GM19397 (cell line): ENCODE results near the gene CROT.

Experiments used
- ATAC-seq: cut with Tn5 transposase; IDR thresholded peaks from one replicate; pipeline ENCODE4 v1.9.1; 2021; ENCODE audit warnings: mild to moderate bottlenecking, moderate library complexity; ENCODE audit not compliant: unreplicated experiment

Gene CROT

GRCh38 chr7:87339373-87339897 lies 6.0 kb upstream of the CROT start:
- ATAC-seq = no peak

GRCh38 chr7:87341441-87341840 lies 4.0 kb upstream of the CROT start:
- no peak for ATAC-seq

- ATAC-seq = no peak
Observed at GRCh38 chr7:87342231-87342630, 3.2 kb upstream of the CROT start.

GRCh38 chr7:87344446-87344845 lies 1.0 kb upstream of the CROT start:
- no peak for ATAC-seq

- peak; percentile 1 for ATAC-seq
Observed at GRCh38 chr7:87345962-87346371, 503 bp downstream of the CROT start.

- no peak for ATAC-seq
Observed at GRCh38 chr7:87347207-87347606, 1.7 kb downstream of the CROT start.

GRCh38 chr7:87347664-87348063 lies 2.2 kb downstream of the CROT start:
- no peak for ATAC-seq

- no peak for ATAC-seq
Observed at GRCh38 chr7:87354749-87355148, 9.3 kb downstream of the CROT start.

GRCh38 chr7:87356448-87356847 lies 11.0 kb downstream of the CROT start:
- no peak for ATAC-seq

- ATAC-seq = no peak
Observed at GRCh38 chr7:87359366-87359765, 13.9 kb downstream of the CROT start.

- ATAC-seq = no peak
Observed at GRCh38 chr7:87361320-87361719, 15.9 kb downstream of the CROT start.

- no peak for ATAC-seq
Observed at GRCh38 chr7:87363342-87363741, 17.9 kb downstream of the CROT start.

- no peak for ATAC-seq
Observed at GRCh38 chr7:87364246-87364645, 18.8 kb downstream of the CROT start.

GRCh38 chr7:87369216-87369615 lies 23.8 kb downstream of the CROT start:
- ATAC-seq = no peak

GRCh38 chr7:87370660-87371180 lies 25.3 kb downstream of the CROT start:
- ATAC-seq = no peak

GRCh38 chr7:87375662-87376435 lies 30.4 kb downstream of the CROT start:
- ATAC-seq = no peak

- ATAC-seq = no peak
Observed at GRCh38 chr7:87380905-87381304, 35.4 kb downstream of the CROT start.

GRCh38 chr7:87391020-87391701 lies 45.7 kb downstream of the CROT start:
- ATAC-seq = no peak

GRCh38 chr7:87395442-87396020 lies 50.1 kb downstream of the CROT start:
- ATAC-seq = no peak

- ATAC-seq = no peak
Observed at GRCh38 chr7:87398446-87398845, 53.0 kb downstream of the CROT start.

- ATAC-seq = no peak
Observed at GRCh38 chr7:87404674-87405073, 59.2 kb downstream of the CROT start.

GRCh38 chr7:87411186-87411585 lies 65.7 kb downstream of the CROT start:
- ATAC-seq = no peak
